ENCODE results near the gene GZF1. TPM values are rescaled to one million over a fixed set of nuclear protein-coding genes. Genes with fewer than 3 reads are reported as not detected.

GZF1 gene
- polyA plus RNA-seq, 1 of the 3 experiments (the other 2 are of a cell fraction): 20.6 TPM

GRCh38 chr20:23369072-23369823, 7.3 kb downstream of the GZF1 start:
- H3K36me3 ChIP-seq (replicated peaks in 1 of 2; ENCODE audit: control insufficient read depth in 1 of 2, insufficient read depth in 2 of 2, low read length in 1 of 2): peaks cover 75 to 93% of the 10 kb centered on the region in 2 experiments
- TF ChIP-seq RCOR1 (IDR thresholded peaks at IDR 0.05; ENCODE audit: low read length): no peak
- no peak for TF ChIP-seq EP300 (IDR thresholded peaks at IDR 0.05; ENCODE audit: borderline replicate concordance in 1 of 2, low read depth in 1 of 2, low read length in 1 of 2)
- no peak for TF ChIP-seq REST (IDR thresholded peaks at IDR 0.05; ENCODE audit: low read depth, low read length)
- no peak for TF ChIP-seq SMC3 (IDR thresholded peaks at IDR 0.05; ENCODE audit: low read depth, low read length)
- peaks cover 40% of the 10 kb centered on the region for H4K20me1 ChIP-seq (ENCODE audit: insufficient read depth)
- H3K4me1 ChIP-seq (ENCODE audit: control insufficient read depth in 1 of 2, insufficient read depth in 2 of 2, low read depth in 1 of 2, low read length in 1 of 2): peaks cover 0 to 21% of the 10 kb centered on the region in 2 experiments; a peak in 3 of 4 replicates
- H3K9me2 ChIP-seq: no peaks in the 10 kb centered on the region
- ChIA-PET CTCF (interaction anchor here (1.6 kb wide), 1 partner anchor 49 kb away, joined by 4 read pairs; no protein-coding TSS in a partner anchor), POLR2A (no interaction called here)
- H3K4me3 ChIP-seq (ENCODE audit: low read depth in 2 of 2, low read length in 1 of 2): no peak overlapping the region
- WGBS (ENCODE audit: low lambda C conversion rate): 94% methylated on average over 14 of the region's 14 CpGs
- DNase-seq: no peak
- no peaks in the 10 kb centered on the region for H3K9me3 ChIP-seq
- H2AFZ ChIP-seq (ENCODE audit: low read depth): no peak overlapping the region
- no peak overlapping the region for H3K27ac ChIP-seq (ENCODE audit: low read depth in 2 of 2, low read length in 1 of 2)
- H3K4me2 ChIP-seq: no peak overlapping the region
- H3K9ac ChIP-seq: no peak overlapping the region
- H3F3A ChIP-seq (replicated peaks; ENCODE audit: insufficient read depth): peaks cover 17% of the 10 kb centered on the region
- no peaks in the 10 kb centered on the region for H3K27me3 ChIP-seq (ENCODE audit: insufficient read depth)
- peaks cover 51% of the 10 kb centered on the region for H3K79me2 ChIP-seq (ENCODE audit: insufficient read depth)

- Histone ChIP-seq H3K4me1 (ENCODE audit: control insufficient read depth in 1 of 2, insufficient read depth in 2 of 2, low read depth in 1 of 2, low read length in 1 of 2) (peaks cover 0 to 21% of the 10 kb centered on the region in 2 experiments; a peak in 3 of 4 replicates), H3K9me3 (no peaks in the 10 kb centered on the region), H3K9me2 (no peaks in the 10 kb centered on the region), H3K4me3 (ENCODE audit: low read depth in 2 of 2, low read length in 1 of 2) (no peak overlapping the region), H3F3A (replicated peaks; ENCODE audit: insufficient read depth) (peaks cover 17% of the 10 kb centered on the region), H4K20me1 (ENCODE audit: insufficient read depth) (peaks cover 34% of the 10 kb centered on the region), H3K36me3 (replicated peaks in 1 of 2; ENCODE audit: control insufficient read depth in 1 of 2, insufficient read depth in 2 of 2, low read length in 1 of 2) (peaks cover 69 to 84% of the 10 kb centered on the region in 2 experiments), H3K9ac (no peak overlapping the region), H2AFZ (ENCODE audit: low read depth) (no peak overlapping the region), H3K27ac (ENCODE audit: low read depth in 2 of 2, low read length in 1 of 2) (no peak overlapping the region), H3K27me3 (ENCODE audit: insufficient read depth) (no peaks in the 10 kb centered on the region), H3K4me2 (no peak overlapping the region), H3K79me2 (ENCODE audit: insufficient read depth) (peaks cover 41% of the 10 kb centered on the region)
- no peak for TF ChIP-seq USF1 (IDR thresholded peaks at IDR 0.05; ENCODE audit: borderline replicate concordance, low read depth)
- TF ChIP-seq NRF1 (IDR thresholded peaks at IDR 0.05; ENCODE audit: low read depth, low read length): no peak
- no peak for TF ChIP-seq FOSL2 (IDR thresholded peaks at IDR 0.05; ENCODE audit: borderline replicate concordance, low read depth)
- no peak for TF ChIP-seq REST (IDR thresholded peaks at IDR 0.05; ENCODE audit: low read depth, low read length)
- no peak for TF ChIP-seq MAX (IDR thresholded peaks at IDR 0.05; ENCODE audit: low read depth)
- TF ChIP-seq CHD2 (IDR thresholded peaks at IDR 0.05; ENCODE audit: low read length, partially characterized antibody): no peak
- TF ChIP-seq EP300 (IDR thresholded peaks at IDR 0.05; ENCODE audit: borderline replicate concordance in 1 of 2, low read depth in 1 of 2, low read length in 1 of 2): no peak
- no peak for TF ChIP-seq SMC3 (IDR thresholded peaks at IDR 0.05; ENCODE audit: low read depth, low read length)
- CTCF ChIA-PET: interaction anchor here (0.6 kb wide), 1 partner anchor 51 kb away, joined by 3 read pairs; the partner anchor contains the start of gene NAPB
- POLR2A ChIA-PET: no interaction called here
- 96% methylated on average over 5 of the region's 5 CpGs for WGBS (ENCODE audit: low lambda C conversion rate)
- no peak for DNase-seq
Observed at GRCh38 chr20:23370274-23370673, 8.3 kb downstream of the GZF1 start.

Measured in SK-N-SH (cell line).